ENCODE results near the gene ELOA2.
"Not testable (repeated sequence)": the region's sequence is repeated elsewhere in the genome, so short reads cannot be mapped to it uniquely, and the experiment has no call there.

GRCh38 chr18:47030887-47031286 is 4.5 kb downstream of the ELOA2 start:
- TF ChIP-seq CTCF (conservative IDR thresholded peaks at IDR 0.05 in 1 of 2, IDR thresholded peaks at IDR 0.05 in 1 of 2; ENCODE audit: extremely low read depth in 1 of 2, insufficient read depth in 1 of 2, low read depth in 1 of 2, low read length in 2 of 2); EZH2 (IDR thresholded peaks at IDR 0.05; ENCODE audit: borderline replicate concordance, low read length): not testable (repeated sequence)
